HEK293 (cell line): Measurements from ENCODE around the gene ADCY1.

Source experiments
- CTCF ChIA-PET: fragments of 350-600 bp; formaldehyde crosslinking; extraction: SDS; loops from one replicate; lab custom pipeline; 2021; ENCODE audit warnings: antibody characterized with exemption; lab: Yijun Ruan, JAX
- POLR2A ChIA-PET: fragments of 300-600 bp; formaldehyde crosslinking; extraction: SDS; loops from one replicate; lab custom pipeline; 2020; ENCODE audit warnings: antibody characterized with exemption, inconsistent platforms; lab: Yijun Ruan, JAX
- H3K27ac ChIP-seq: fragments of 200-500 bp; sonication (Bioruptor generic); 2 replicates; pipeline ENCODE4 v1.5.1; 2014; ENCODE audit warnings: low read depth, low read length, control low read depth, inconsistent platforms; ENCODE audit errors: extremely low read depth
- H3K36me3 ChIP-seq, 2 experiments: fragments of 200-500 bp in 1 of 2; sonication (Bioruptor generic) in 1 of 2; 1 replicate in 1 of 2; 2 replicates in 1 of 2; pipeline ENCODE4 v1.5.1; 2014 to 2017; ENCODE audit warnings: inconsistent platforms in 2 of 2, low read length in 2 of 2; ENCODE audit not compliant: control insufficient read depth in 2 of 2, insufficient read depth in 1 of 2
- H3K4me1 ChIP-seq: fragments of 200-500 bp; sonication (Bioruptor generic); 2 replicates; pipeline ENCODE4 v1.5.1; 2014; ENCODE audit warnings: mild to moderate bottlenecking, low read length, inconsistent platforms; ENCODE audit not compliant: control insufficient read depth, insufficient read depth
- H3K4me3 ChIP-seq: 2 replicates; pipeline ENCODE4 v1.5.1; 2011; ENCODE audit warnings: low read depth, mild to moderate bottlenecking, control low read depth, low read length, moderate library complexity
- H3K9me3 ChIP-seq: fragments of 200-500 bp; sonication (Bioruptor generic); 2 replicates; pipeline ENCODE4 v1.5.1; 2014; ENCODE audit warnings: low read depth, low read length, inconsistent platforms; ENCODE audit not compliant: control insufficient read depth, insufficient read depth
- KLF10 ChIP-seq: fragments of 450-650 bp; IDR thresholded peaks from 2 replicates; pipeline ENCODE4 v1.5.1; 2018; ENCODE audit warnings: missing biosample characterization, mild to moderate bottlenecking, missing genetic modification characterization
- KLF17 ChIP-seq: fragments of 450-650 bp; formaldehyde crosslinking; IDR thresholded peaks from 2 replicates; pipeline ENCODE4 v1.5.1; 2016; ENCODE audit warnings: missing biosample characterization, missing genetic modification characterization
- KLF9 ChIP-seq: fragments of 450-650 bp; formaldehyde crosslinking; IDR thresholded peaks from 2 replicates; pipeline ENCODE4 v1.5.1; 2016; ENCODE audit warnings: missing biosample characterization, missing genetic modification characterization, low read depth
- MYNN ChIP-seq: fragments of 450-650 bp; formaldehyde crosslinking; IDR thresholded peaks from 2 replicates; pipeline ENCODE4 v1.5.1; 2016; ENCODE audit warnings: missing biosample characterization, missing genetic modification characterization, borderline replicate concordance
- OVOL3 ChIP-seq: fragments of 450-650 bp; formaldehyde crosslinking; IDR thresholded peaks from 2 replicates; pipeline ENCODE4 v1.5.1; 2016; ENCODE audit warnings: missing biosample characterization, missing genetic modification characterization
- SCRT2 ChIP-seq: fragments of 450-650 bp; formaldehyde crosslinking; IDR thresholded peaks from 2 replicates; pipeline ENCODE4 v1.5.1; 2016; ENCODE audit warnings: missing biosample characterization, missing genetic modification characterization
- SP2 ChIP-seq: fragments of 450-650 bp; formaldehyde crosslinking; IDR thresholded peaks from 2 replicates; pipeline ENCODE4 v1.5.1; 2016; ENCODE audit warnings: missing biosample characterization, missing genetic modification characterization
- ZBTB6 ChIP-seq: fragments of 450-650 bp; formaldehyde crosslinking; IDR thresholded peaks from 2 replicates; pipeline ENCODE4 v1.5.1; 2017; ENCODE audit warnings: missing biosample characterization, missing genetic modification characterization
- ZFP3 ChIP-seq: fragments of 450-650 bp; formaldehyde crosslinking; IDR thresholded peaks from 2 replicates; pipeline ENCODE4 v1.5.1; 2016; ENCODE audit warnings: low read depth, missing biosample characterization, missing genetic modification characterization
- ZNF132 ChIP-seq: fragments of 450-650 bp; formaldehyde crosslinking; IDR thresholded peaks from 2 replicates; pipeline ENCODE4 v1.5.1; 2017; ENCODE audit warnings: missing biosample characterization, missing genetic modification characterization, borderline replicate concordance
- ZNF350 ChIP-seq: fragments of 450-650 bp; formaldehyde crosslinking; IDR thresholded peaks from 2 replicates; pipeline ENCODE4 v1.5.0; 2017; ENCODE audit warnings: missing biosample characterization, mild to moderate bottlenecking, missing genetic modification characterization
- ZNF518A ChIP-seq: fragments of 450-650 bp; formaldehyde crosslinking; conservative IDR thresholded peaks from 2 replicates; pipeline ENCODE4 v1.5.1; 2016; ENCODE audit warnings: low read depth, missing biosample characterization, missing genetic modification characterization
- ZNF677 ChIP-seq: fragments of 450-650 bp; IDR thresholded peaks from 2 replicates; pipeline ENCODE4 v1.5.0; 2018; ENCODE audit warnings: missing biosample characterization, mild to moderate bottlenecking, missing genetic modification characterization, moderate library complexity
- ZNF747 ChIP-seq: fragments of 450-650 bp; formaldehyde crosslinking; IDR thresholded peaks from 2 replicates; pipeline ENCODE4 v1.5.1; 2016; ENCODE audit warnings: missing biosample characterization, missing genetic modification characterization
- ZNF843 ChIP-seq: fragments of 450-650 bp; formaldehyde crosslinking; IDR thresholded peaks from 2 replicates; pipeline ENCODE4 v1.5.1; 2016; ENCODE audit warnings: missing biosample characterization, missing genetic modification characterization
- TF ChIP-seq, protein P1 (sequence below): fragments of 450-650 bp; formaldehyde crosslinking; IDR thresholded peaks from 2 replicates; pipeline ENCODE4 v1.5.1; 2016; ENCODE audit warnings: missing biosample characterization, missing genetic modification characterization
- TF ChIP-seq, protein P2 (sequence below): fragments of 450-650 bp; formaldehyde crosslinking; IDR thresholded peaks from 2 replicates; pipeline ENCODE4 v1.5.1; 2016; ENCODE audit warnings: missing biosample characterization, missing genetic modification characterization

The ADCY1 gene

GRCh38 chr7:45564886-45565455 is 9.2 kb upstream of the ADCY1 start:
- ChIA-PET CTCF (no interaction called here), POLR2A (no interaction called here)
- Histone ChIP-seq H3K4me3 (no peak overlapping the region), H3K27ac (no peak overlapping the region), H3K4me1 (no peaks in the 10 kb centered on the region), H3K36me3 (no peaks in the 10 kb centered on the region), H3K9me3 (no peaks in the 10 kb centered on the region)
- no peak for TF ChIP-seq KLF9 (tag by site-specific recombination)

DNA sequence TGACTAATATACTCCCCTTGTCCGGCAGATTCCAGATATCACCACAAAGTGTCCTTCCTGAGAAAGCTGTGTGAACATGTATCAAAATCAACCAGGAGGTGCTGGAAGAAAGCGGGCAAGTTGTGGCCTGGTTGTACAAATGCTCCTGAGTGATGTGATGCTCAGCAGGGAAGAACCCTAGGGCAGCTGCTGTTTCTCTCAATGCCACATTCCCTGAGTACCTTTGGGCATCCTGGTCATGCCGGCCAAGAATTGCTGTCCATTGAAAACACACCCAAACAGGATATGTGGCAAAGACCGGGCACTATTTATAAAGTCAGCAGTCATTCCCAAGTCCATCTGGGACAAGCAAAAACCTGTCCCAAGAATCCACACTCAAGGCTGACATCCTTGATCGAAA is 7.8 kb upstream of the ADCY1 start:
- CTCF ChIA-PET = no interaction called here

More for the DNA sequence above, 7.8 kb upstream of the ADCY1 start:
- H3K4me3 ChIP-seq = no peak overlapping the region
- POLR2A ChIA-PET = no interaction called here
- no peaks in the 10 kb centered on the region for H3K36me3 ChIP-seq
- no peaks in the 10 kb centered on the region for H3K4me1 ChIP-seq
- no peak overlapping the region for H3K27ac ChIP-seq
- no peaks in the 10 kb centered on the region for H3K9me3 ChIP-seq
- TF ChIP-seq SP2 (tag by site-specific recombination) = no peak
- TF ChIP-seq ZNF677 (tag by site-specific recombination) = no peak
- TF ChIP-seq ZNF350 (tag by site-specific recombination) = no peak
- no peak for TF ChIP-seq SCRT2 (tag by site-specific recombination)
- TF ChIP-seq KLF10 (tag by site-specific recombination) = no peak
- no peak for TF ChIP-seq ZFP3 (tag by site-specific recombination)
- no peak for TF ChIP-seq MYNN (tag by site-specific recombination)
- TF ChIP-seq, protein P1, sequence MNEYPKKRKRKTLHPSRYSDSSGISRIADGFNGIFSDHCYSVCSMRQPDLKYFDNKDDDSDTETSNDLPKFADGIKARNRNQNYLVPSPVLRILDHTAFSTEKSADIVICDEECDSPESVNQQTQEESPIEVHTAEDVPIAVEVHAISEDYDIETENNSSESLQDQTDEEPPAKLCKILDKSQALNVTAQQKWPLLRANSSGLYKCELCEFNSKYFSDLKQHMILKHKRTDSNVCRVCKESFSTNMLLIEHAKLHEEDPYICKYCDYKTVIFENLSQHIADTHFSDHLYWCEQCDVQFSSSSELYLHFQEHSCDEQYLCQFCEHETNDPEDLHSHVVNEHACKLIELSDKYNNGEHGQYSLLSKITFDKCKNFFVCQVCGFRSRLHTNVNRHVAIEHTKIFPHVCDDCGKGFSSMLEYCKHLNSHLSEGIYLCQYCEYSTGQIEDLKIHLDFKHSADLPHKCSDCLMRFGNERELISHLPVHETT (tag by site-specific recombination) = no peak
- TF ChIP-seq ZNF132 (tag by site-specific recombination) = no peak
- no peak for TF ChIP-seq ZNF747 (tag by site-specific recombination)
- TF ChIP-seq ZNF843 (tag by site-specific recombination) = no peak
- TF ChIP-seq, protein P2, sequence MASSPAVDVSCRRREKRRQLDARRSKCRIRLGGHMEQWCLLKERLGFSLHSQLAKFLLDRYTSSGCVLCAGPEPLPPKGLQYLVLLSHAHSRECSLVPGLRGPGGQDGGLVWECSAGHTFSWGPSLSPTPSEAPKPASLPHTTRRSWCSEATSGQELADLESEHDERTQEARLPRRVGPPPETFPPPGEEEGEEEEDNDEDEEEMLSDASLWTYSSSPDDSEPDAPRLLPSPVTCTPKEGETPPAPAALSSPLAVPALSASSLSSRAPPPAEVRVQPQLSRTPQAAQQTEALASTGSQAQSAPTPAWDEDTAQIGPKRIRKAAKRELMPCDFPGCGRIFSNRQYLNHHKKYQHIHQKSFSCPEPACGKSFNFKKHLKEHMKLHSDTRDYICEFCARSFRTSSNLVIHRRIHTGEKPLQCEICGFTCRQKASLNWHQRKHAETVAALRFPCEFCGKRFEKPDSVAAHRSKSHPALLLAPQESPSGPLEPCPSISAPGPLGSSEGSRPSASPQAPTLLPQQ (tag by site-specific recombination) = no peak
- TF ChIP-seq ZBTB6 (tag by site-specific recombination) = no peak
- no peak for TF ChIP-seq ZNF518A (tag by site-specific recombination)
- TF ChIP-seq KLF17 (tag by site-specific recombination) = no peak
- TF ChIP-seq OVOL3 (tag by site-specific recombination) = no peak
